GM19438 (cell line): Measurements from ENCODE around the gene ANKRD13D.

Experiments used
- ATAC-seq: cut with Tn5 transposase; IDR thresholded peaks from one replicate; pipeline ENCODE4 v1.9.1; 2021; ENCODE audit warnings: low read depth; ENCODE audit not compliant: unreplicated experiment

Gene ANKRD13D

DNA sequence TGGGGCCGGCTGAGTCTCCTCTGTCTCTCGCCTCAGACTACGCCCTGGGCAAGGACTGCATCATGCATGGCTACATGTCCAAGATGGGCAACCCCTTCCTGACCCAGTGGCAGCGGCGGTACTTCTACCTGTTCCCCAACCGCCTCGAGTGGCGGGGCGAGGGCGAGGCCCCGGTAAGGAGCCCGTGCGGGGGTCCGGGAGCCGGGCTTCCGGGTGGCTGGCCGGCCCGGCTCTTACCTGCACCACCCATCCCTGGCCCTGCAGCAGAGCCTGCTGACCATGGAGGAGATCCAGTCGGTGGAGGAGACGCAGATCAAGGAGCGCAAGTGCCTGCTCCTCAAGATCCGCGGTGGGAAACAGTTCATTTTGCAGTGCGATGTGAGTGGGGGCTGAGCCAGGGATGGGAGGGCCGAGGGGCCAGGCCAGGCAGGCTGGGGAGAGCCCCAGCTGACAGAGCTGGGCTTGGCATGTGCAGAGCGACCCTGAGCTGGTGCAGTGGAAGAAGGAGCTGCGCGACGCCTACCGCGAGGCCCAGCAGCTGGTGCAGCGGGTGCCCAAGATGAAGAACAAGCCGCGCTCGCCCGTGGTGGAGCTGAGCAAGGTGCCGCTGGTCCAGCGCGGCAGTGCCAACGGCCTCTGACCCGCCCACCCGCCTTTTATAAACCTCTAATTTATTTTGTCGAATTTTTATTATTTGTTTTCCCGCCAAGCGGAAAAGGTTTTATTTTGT, 4.1 kb upstream of the ANKRD13D start:
- ATAC-seq: no peak

- ATAC-seq: no peak
Observed at GRCh38 chr11:67285541-67286498, 3.3 kb upstream of the ANKRD13D start.

GRCh38 chr11:67286621-67287333, 2.3 kb upstream of the ANKRD13D start:
- no peak for ATAC-seq

- ATAC-seq: no peak
Observed at GRCh38 chr11:67287355-67288197, 1.5 kb upstream of the ANKRD13D start.

DNA sequence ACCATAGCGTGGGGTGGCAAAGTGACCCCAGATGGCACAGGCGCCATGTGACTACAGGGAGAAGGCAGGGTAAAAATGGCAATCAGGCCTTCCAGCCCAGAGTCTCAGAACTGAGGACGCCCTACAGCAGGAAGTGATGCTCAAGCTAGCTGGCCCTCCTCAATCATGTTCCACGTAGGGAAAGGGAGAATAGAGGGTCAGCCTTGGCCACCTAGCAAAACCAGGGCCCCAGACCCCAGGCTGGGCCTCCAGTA, 978 bp upstream of the ANKRD13D start:
- no peak for ATAC-seq

- ATAC-seq: peak; percentile 54
Observed at GRCh38 chr11:67288452-67289225, 464 bp upstream of the ANKRD13D start.

- ATAC-seq: no peak
Observed at GRCh38 chr11:67289651-67290479, 762 bp downstream of the ANKRD13D start.

- ATAC-seq: no peak
Observed at GRCh38 chr11:67290801-67291200, 1.7 kb downstream of the ANKRD13D start.

DNA sequence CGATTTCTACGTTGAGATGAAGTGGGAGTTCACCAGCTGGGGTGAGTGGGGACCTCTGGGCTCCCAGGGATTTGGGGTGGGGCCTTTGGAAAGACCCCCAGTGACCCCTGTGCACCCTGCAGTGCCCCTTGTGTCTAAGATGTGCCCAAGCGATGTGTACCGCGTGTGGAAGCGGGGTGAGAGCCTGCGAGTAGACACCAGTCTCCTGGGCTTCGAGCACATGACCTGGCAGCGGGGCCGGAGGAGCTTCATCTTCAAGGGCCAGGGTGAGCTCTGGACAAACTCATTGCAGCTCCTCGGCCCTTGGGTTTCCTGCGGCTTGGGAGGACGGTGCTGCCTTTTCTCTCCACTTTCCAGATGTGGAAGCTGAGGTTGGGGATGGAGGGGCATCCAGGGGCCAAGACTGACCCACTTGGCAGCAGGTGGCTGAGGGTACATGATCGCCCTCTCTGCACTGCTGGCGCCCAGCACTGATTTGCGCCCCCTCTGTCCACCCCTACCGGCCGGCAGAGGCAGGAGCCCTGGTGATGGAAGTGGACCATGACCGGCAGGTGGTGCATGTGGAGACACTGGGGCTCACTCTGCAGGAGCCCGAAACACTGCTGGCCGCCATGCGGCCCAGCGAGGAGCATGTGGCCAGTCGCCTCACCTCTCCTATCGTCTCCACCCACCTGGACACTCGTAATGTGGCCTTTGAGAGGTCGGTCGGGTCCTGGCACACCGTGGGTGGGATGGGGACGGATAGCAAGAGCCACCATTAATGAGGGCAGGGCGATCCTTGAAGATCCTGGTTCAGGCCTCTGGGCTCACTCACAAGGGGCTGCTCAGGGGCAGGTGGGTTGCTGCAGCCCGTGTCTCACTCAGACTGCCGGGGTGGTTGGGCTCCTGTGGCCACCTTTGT, 2.6 kb downstream of the ANKRD13D start:
- ATAC-seq: no peak

DNA sequence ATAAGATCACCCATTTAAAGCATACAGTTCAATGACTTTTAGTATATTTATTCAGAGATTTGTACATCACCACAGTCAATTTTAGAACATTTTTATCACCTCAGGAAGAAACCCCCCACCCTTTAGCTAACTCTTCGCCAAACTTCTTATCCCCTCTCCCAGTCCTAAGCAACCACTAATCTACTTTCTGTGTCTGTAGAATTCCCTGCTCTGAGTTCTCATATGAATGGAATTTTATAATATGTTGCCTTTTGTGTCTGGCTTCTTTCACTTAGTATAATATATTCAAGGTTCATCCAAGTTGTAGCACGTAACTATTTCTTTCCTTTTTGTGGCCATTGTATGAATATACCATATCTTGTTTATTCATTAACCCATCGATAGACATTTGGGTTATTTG, 3.6 kb downstream of the ANKRD13D start:
- no peak for ATAC-seq

DNA sequence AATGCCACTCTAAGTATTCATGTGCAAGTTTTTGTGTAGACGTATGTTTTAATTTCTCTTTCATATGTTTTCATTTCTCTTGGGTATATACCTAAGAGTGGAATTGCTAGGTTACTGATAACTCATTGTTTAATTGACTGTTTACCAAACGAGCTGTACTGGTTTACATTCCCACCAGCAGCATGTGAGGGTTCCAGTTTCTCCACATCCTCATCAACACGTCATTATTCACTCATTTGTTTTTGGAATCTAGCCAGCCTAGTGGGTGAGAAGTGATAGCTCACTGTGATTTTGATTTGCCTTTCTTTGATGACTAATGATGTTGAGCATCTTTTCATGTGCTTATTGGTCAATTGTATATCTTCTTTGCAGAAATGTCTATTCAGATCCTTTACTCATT, 4.0 kb downstream of the ANKRD13D start:
- ATAC-seq: no peak

GRCh38 chr11:67295846-67296245, 6.7 kb downstream of the ANKRD13D start:
- ATAC-seq: no peak

DNA sequence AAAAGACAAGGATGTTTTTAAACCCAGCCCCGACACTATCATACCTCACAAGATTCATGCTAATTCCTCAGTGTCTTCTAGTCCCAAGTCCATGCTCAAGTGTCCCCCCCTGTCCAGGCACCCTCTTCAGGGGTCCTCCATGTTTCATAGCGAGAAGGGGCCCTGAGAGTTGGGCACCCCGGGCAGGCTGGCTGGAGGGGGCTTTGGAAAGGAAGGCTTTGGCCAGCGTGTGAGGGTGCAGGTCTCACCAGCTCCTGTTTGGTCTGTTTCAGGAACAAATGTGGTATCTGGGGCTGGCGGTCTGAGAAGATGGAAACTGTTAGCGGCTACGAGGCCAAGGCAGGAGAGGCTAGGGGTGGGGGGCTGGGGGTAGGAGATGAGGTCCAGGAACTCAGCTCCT, 9.7 kb downstream of the ANKRD13D start:
- no peak for ATAC-seq

GRCh38 chr11:67299471-67300191, 10.5 kb downstream of the ANKRD13D start:
- ATAC-seq: no peak

- no peak for ATAC-seq
Observed at GRCh38 chr11:67300256-67300755, 11.2 kb downstream of the ANKRD13D start.

GRCh38 chr11:67300756-67301312, 11.7 kb downstream of the ANKRD13D start:
- ATAC-seq: no peak
